Esophagus muscularis mucosa (tissue), 4 donors: ENCODE data around the gene CBFA2T3. TPM values are rescaled to one million over a fixed set of nuclear protein-coding genes. Genes with fewer than 3 reads are reported as not detected.

ENCODE experiments used
- DNase-seq: peaks from one replicate; pipeline ENCODE4 v3.0.0-alpha.2; 2017; ENCODE audit errors: extremely low spot score
- H3K27ac ChIP-seq, 4 donors: fragments of 200-600 bp; sonication (generic); replicated peaks in 1 of 4; 1 replicate in 3 of 4; 2 replicates in 1 of 4; pipeline ENCODE4 v1.5.1; 2016 to 2019; ENCODE audit warnings: mild to moderate bottlenecking in 1 of 4
- H3K27me3 ChIP-seq, 4 donors: fragments of 200-600 bp; sonication (generic); one replicate each; pipeline versions ENCODE4 v1.5.1 to v1.6.0; 2016 to 2019
- H3K36me3 ChIP-seq, 4 donors: fragments of 200-600 bp; sonication (generic); one replicate each; pipeline ENCODE4 v1.5.1; 2016 to 2019
- H3K4me1 ChIP-seq, 4 donors: fragments of 200-600 bp; sonication (generic); one replicate each; pipeline ENCODE4 v1.5.1; 2016 to 2019
- H3K4me3 ChIP-seq, 4 donors: fragments of 200-600 bp; sonication (generic); 1 replicate in 2 of 4; 2 replicates in 2 of 4; pipeline ENCODE4 v1.5.1; 2016 to 2019; ENCODE audit warnings: mild to moderate bottlenecking in 4 of 4, moderate library complexity in 1 of 4
- H3K9me3 ChIP-seq, 4 donors: fragments of 200-600 bp; sonication (generic); 1 replicate in 3 of 4; 2 replicates in 1 of 4; pipeline ENCODE4 v1.5.1; 2016 to 2019
- EP300 ChIP-seq: sonication (generic); formaldehyde crosslinking; IDR thresholded peaks from one replicate; pipeline ENCODE4 v1.6.1; 2017; ENCODE audit warnings: antibody characterized with exemption
- POLR2A ChIP-seq: fragments of 450-650 bp; IDR thresholded peaks from one replicate; pipeline ENCODE4 v1.6.1; 2017; ENCODE audit warnings: antibody characterized with exemption, moderate library complexity, mild to moderate bottlenecking, low read depth
- POLR2AphosphoS5 ChIP-seq, 2 donors: sonication (generic); formaldehyde crosslinking; IDR thresholded peaks; one replicate each; pipeline ENCODE4 v1.6.1; 2017; ENCODE audit warnings: antibody characterized with exemption in 2 of 2
- WGBS: methylation state at CpG from one replicate; pipeline ENCODE4 v1.1.5; 2018; 5-methylcytosine and 5-hydroxymethylcytosine counted together
- intact Hi-C: fragments of 100-400 bp; cut with DNase I; formaldehyde crosslinking; loops from one replicate; pipeline ENCODE4 v1.15.1; 2023
- total RNA-seq, 4 donors: library from RNA; depleted of rRNA; stranded (reverse); fragments of >200 nt; gene quantifications; one replicate each; pipeline versions ENCODE4 v1.1.0 to v1.2.1, GENCODE V29; 2016
- TF ChIP-seq, protein P1 (sequence below), 3 experiments: fragments of 200-600 bp in 2 of 3; fragments of 450-650 bp in 1 of 3; sonication (generic) in 2 of 3; IDR thresholded peaks; one replicate each; pipeline ENCODE4 v1.5.1; 2017 to 2019; ENCODE audit warnings: antibody characterized with exemption in 3 of 3, mild to moderate bottlenecking in 2 of 3, moderate library complexity in 1 of 3

CBFA2T3 gene
- total RNA-seq, 4 donors from 2014 or later: 2.0 to 10.4 (median 3.5) TPM

DNA sequence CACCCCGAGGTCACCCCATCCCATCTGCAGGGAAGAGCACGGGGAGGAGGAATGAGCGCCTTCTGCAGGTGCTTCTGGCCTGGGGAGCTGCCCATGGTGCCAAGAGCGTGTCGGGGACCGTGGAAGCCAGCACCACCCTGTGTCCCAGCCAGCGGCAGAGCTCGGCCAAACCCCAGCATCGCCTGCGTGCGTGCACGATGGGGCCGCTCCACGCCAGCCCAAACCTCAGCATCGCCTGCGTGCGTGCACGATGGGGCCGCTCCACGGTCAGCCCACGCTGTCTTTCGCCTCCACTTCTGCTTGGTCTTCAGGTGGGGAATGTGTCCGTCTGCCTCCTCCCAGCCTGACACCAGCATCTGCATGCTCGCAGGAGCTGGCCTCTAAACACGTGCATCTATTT is 134.2 kb downstream of the CBFA2T3 start:
- H3K27me3 ChIP-seq: no peaks in the 10 kb centered on the region
- 96% methylated on average over 22 of the region's 25 CpGs for WGBS
- DNase-seq: no peak
- intact Hi-C loops: no loop called here
- no peaks in the 10 kb centered on the region for H3K9me3 ChIP-seq
- H3K4me3 ChIP-seq: no peak overlapping the region
- no peak overlapping the region for H3K27ac ChIP-seq
- H3K36me3 ChIP-seq: peaks cover 21 to 68% (median 50%) of the 10 kb centered on the region in 4 donors
- no peak for TF ChIP-seq EP300
- TF ChIP-seq POLR2A: no peak
- TF ChIP-seq, protein P1, sequence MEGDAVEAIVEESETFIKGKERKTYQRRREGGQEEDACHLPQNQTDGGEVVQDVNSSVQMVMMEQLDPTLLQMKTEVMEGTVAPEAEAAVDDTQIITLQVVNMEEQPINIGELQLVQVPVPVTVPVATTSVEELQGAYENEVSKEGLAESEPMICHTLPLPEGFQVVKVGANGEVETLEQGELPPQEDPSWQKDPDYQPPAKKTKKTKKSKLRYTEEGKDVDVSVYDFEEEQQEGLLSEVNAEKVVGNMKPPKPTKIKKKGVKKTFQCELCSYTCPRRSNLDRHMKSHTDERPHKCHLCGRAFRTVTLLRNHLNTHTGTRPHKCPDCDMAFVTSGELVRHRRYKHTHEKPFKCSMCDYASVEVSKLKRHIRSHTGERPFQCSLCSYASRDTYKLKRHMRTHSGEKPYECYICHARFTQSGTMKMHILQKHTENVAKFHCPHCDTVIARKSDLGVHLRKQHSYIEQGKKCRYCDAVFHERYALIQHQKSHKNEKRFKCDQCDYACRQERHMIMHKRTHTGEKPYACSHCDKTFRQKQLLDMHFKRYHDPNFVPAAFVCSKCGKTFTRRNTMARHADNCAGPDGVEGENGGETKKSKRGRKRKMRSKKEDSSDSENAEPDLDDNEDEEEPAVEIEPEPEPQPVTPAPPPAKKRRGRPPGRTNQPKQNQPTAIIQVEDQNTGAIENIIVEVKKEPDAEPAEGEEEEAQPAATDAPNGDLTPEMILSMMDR (IDR thresholded peaks at IDR 0.05): no peak
- no peak for TF ChIP-seq POLR2AphosphoS5 (IDR thresholded peaks at IDR 0.05)
- no peaks in the 10 kb centered on the region for H3K4me1 ChIP-seq

DNA sequence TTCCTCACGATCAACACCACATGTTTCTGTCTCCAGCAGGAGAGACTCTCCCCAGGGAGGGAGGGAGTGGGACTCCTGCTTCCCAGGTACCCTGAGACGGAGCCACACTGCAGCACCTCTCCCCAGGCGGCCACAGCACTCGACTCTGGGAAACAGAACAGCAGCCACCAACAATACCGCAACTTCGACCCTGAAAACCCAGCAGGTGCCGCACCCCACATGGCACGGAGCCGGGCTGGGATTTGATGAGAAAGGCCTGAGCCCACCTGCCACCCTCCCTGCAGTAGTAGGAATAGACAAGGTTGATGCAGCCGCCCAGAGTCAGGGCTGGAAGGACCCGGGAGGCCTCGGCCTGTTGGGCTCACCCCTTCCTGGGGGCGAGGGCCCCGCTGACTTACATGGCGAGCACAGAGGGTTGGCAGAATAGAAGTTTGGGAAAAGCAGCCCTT is 134.7 kb downstream of the CBFA2T3 start:
- H3K9me3 ChIP-seq: no peaks in the 10 kb centered on the region
- no peak for DNase-seq
- H3K4me3 ChIP-seq: no peak overlapping the region
- WGBS: 93% methylated on average over 15 of the region's 15 CpGs
- no peaks in the 10 kb centered on the region for H3K4me1 ChIP-seq
- H3K36me3 ChIP-seq: peaks cover 24 to 68% (median 48%) of the 10 kb centered on the region in 4 donors
- no peak for TF ChIP-seq EP300
- TF ChIP-seq POLR2A: no peak
- TF ChIP-seq POLR2AphosphoS5 (IDR thresholded peaks at IDR 0.05): no peak
- TF ChIP-seq, protein P1 (IDR thresholded peaks at IDR 0.05): no peak
- intact Hi-C loops: no loop called here
- H3K27me3 ChIP-seq: no peaks in the 10 kb centered on the region
- H3K27ac ChIP-seq: no peak overlapping the region

DNA sequence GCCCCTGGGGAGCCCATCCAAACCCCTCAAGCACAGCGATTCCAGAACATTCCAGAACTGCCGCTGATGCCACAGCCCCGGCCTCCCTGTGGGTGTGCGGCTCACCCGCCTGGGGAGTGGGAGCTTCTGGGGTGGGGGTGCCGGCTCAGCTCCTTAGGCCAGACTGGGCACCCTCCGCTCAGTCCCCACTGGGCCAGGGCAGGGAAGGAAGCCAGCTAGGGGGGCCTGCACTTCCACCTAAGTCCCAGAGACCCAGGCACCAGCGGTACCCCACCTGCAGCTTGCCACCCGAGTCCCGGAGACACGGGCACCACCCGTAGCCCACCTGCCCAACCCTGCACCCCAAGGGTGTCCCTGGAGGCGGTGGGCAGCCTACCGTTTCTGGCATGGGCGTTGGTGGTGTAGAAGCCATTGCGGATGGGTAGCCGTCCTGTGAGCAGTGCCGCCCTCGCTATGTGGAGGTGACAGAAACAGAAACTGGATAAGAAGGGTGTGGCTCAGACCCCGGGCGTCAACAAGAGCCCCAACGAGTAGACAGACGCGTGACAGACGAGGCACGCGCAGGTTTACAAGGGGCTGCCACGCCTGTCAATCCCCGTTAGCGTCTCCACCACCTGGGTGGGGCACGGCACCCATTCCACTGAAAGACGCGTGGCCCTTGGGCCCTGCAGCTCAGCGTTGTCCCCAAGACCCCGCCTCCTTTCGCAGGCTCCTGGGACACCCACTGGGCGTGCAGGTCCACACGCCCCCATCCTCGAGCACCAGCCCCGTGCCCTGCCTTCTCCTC is 135.3 kb downstream of the CBFA2T3 start:
- Histone ChIP-seq H3K4me3 (no peak overlapping the region), H3K4me1 (no peaks in the 10 kb centered on the region), H3K36me3 (peaks cover 24 to 67% (median 48%) of the 10 kb centered on the region in 4 donors), H3K27me3 (no peaks in the 10 kb centered on the region), H3K9me3 (no peaks in the 10 kb centered on the region), H3K27ac (no peak overlapping the region)
- TF ChIP-seq, protein P1 (IDR thresholded peaks at IDR 0.05): no peak
- TF ChIP-seq POLR2AphosphoS5 (IDR thresholded peaks at IDR 0.05): no peak
- TF ChIP-seq POLR2A: no peak
- TF ChIP-seq EP300: no peak
- DNase-seq: no peak
- WGBS: 94% methylated on average over 33 of the region's 40 CpGs
- intact Hi-C loops: no loop called here

DNA sequence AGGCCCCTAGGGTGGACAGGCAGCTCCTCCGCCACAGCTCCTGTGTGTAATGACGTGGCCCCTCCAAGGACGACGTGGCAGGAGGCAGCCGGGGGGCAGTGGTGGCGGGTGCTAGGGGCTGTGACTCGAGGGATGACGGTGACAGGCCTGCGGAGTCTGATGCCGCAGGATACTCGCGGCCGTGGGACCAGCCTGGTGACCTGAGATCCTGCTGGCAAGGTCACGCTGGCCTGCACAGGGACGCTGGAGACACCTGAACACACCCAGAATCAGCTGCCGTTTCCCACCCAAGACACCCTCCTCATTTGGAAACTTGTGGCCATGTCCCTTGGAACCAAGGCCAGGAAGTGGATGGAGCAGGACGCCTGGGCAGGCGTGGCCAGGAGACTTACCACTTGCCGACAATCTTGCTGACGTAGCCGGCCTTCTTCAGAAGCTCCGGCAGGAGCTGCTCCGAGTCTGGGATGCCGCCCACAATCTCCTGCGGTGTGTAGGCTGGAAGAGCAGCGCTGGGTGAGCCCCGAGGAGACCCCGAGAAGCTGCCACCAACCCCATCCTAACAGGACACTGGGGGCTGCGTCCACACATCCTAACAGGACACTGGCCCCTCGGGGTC is 136.3 kb downstream of the CBFA2T3 start:
- H3K27ac ChIP-seq: no peak overlapping the region
- no peaks in the 10 kb centered on the region for H3K9me3 ChIP-seq
- TF ChIP-seq POLR2A (no peak), EP300 (no peak), POLR2AphosphoS5 (IDR thresholded peaks at IDR 0.05) (no peak)
- TF ChIP-seq, protein P1 (IDR thresholded peaks at IDR 0.05): no peak
- H3K4me3 ChIP-seq: no peak overlapping the region
- no peaks in the 10 kb centered on the region for H3K27me3 ChIP-seq
- WGBS: 96% methylated on average over 17 of the region's 30 CpGs
- H3K36me3 ChIP-seq: peaks cover 24 to 71% (median 52%) of the 10 kb centered on the region in 4 donors
- no peak for DNase-seq
- H3K4me1 ChIP-seq: no peaks in the 10 kb centered on the region
- intact Hi-C loops: no loop called here
